Activated naive CD8-positive, alpha-beta T cell treated with anti-CD3 and anti-CD28 coated beads, Interleukin-2, amount 50 U/mL, for 24 hours (primary cell): Measurements from ENCODE around the gene GAL3ST3.
"Not testable (repeated sequence)": the region's sequence is repeated elsewhere in the genome, so short reads cannot be mapped to it uniquely, and the experiment has no call there.

Experiments used
- ATAC-seq: fragments of 150-1000 bp; cut with Tn5 transposase; one replicate; pipeline ENCODE4 v1.10.0; 2021
- DNase-seq: peaks from one replicate; pipeline ENCODE4 v3.0.0; 2021
- H3K27ac Mint-ChIP-seq: one replicate; pipeline ENCODE4 v1.8.0; 2021; ENCODE audit warnings: mild to moderate bottlenecking, mixed read lengths
- H3K27me3 Mint-ChIP-seq: one replicate; pipeline ENCODE4 v1.8.0; 2021; ENCODE audit warnings: mixed read lengths
- H3K36me3 Mint-ChIP-seq: one replicate; pipeline ENCODE4 v1.8.0; 2021; ENCODE audit warnings: low read depth, mixed read lengths
- H3K4me1 Mint-ChIP-seq: one replicate; pipeline ENCODE4 v1.8.0; 2021; ENCODE audit warnings: mixed read lengths
- H3K4me3 Mint-ChIP-seq: one replicate; pipeline ENCODE4 v1.8.0; 2021; ENCODE audit warnings: mild to moderate bottlenecking, moderate library complexity, mixed read lengths
- H3K9me3 Mint-ChIP-seq: one replicate; pipeline ENCODE4 v1.8.0; 2021; ENCODE audit warnings: mixed read lengths

The GAL3ST3 gene

DNA sequence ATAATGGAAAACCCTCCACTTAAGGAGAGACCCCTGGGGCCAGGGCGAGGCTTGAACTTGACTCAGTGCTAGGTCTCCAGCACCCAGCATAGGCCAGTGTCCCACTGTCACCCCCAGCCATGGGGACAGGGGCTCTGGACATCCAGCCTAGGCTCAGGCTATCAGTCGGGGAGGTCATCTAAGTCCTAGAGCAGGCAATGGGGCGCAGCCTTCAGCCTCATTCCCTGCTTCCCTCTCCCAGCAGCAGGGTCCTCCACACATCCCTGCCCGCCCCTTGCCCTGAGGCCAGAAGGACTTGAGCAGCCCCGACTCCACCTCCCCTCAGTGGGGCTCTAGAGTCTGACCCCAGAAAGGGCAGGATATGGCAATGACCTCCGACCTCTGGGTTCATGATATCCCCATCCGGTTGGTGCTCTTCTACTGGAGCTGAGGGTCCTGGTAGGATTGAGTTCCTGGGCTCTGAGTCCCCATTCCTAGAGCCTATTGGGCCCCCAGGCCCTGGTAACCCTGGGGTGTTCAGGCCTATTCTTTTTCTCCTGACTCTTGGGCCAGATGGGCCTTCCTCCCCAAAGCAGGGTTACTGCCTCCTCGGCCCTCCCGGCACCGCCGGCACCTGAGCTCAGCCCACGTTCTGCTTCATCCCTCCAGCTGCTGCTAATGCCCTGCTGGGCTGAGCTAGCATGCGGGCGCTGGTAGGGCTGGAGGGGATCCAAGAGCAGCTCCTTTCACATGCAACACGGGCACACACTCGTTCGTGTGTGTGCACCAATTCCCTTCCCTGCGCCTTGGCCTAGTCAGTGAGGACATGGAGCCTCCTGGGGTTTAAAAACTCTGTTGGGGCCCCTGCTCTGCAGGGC lies 32.8 kb downstream of the GAL3ST3 start:
- Mint-ChIP-seq H3K27ac (no peak overlapping the region), H3K4me3 (no peak overlapping the region), H3K4me1 (peaks cover 12% of the 10 kb centered on the region), H3K36me3 (no peaks in the 10 kb centered on the region), H3K9me3 (no peaks in the 10 kb centered on the region), H3K27me3 (peaks cover 8% of the 10 kb centered on the region)
- no peak for DNase-seq
- no peak for ATAC-seq

DNA sequence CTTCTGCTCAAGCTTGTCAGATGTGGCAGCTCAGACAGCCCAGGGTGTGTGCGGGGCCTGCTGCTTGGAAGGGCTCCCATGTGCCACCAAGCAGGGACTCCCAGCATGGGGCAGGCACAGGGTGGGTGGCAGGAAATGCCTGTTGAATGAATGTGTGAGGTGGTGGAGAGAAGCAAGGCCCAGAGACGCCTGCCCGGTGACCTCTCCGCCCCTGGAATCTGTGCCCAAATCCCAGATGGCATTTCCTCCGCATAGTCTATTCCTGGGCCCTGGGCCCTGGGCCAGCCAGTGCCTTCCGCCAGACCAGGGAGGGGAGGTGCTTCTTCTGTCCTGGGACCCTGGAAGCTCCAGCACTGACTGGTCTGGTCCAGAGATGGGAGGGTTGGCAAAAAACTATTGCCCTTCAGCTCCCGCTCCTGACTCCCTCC lies 33.5 kb downstream of the GAL3ST3 start:
- H3K9me3 Mint-ChIP-seq, result no peaks in the 10 kb centered on the region
- ATAC-seq (no peak), DNase-seq (no peak)
- H3K4me3 Mint-ChIP-seq, result no peak overlapping the region
- H3K4me1 Mint-ChIP-seq, result peaks cover 9% of the 10 kb centered on the region
- no peak overlapping the region for H3K27ac Mint-ChIP-seq
- H3K36me3 Mint-ChIP-seq, result no peaks in the 10 kb centered on the region
- H3K27me3 Mint-ChIP-seq, result peaks cover 8% of the 10 kb centered on the region

DNA sequence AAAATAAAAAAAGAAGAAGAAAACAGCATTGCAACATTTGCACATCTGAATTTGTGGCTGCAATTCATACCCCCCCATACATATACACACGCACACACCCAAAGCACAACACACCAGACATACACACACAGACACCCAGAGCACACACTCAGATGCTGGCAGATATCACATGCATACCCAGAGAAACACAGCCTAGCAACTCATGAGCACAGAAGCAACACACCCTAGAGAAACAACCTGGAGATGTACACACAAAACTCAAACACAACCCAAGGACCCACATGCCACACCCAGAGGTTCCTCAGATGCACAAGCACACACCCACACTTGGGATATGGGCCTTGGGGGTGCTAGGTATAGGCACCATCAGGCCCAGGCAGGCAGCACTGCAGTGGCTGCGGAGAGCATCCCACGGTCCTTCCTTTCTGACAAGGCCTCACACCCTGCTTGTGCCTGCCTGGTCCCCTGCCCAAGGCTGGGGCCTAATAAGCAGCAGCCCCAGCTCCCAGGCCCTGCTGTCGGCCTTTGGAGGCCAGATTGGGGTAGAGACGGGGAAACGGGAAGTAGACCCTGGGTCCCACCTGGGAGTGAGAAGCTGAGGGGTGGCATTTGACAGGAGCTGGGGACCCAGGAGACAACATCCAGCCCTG lies 34.0 kb downstream of the GAL3ST3 start:
- Mint-ChIP-seq H3K27me3 (peaks cover 12% of the 10 kb centered on the region), H3K36me3 (no peaks in the 10 kb centered on the region), H3K4me1 (peaks cover 9% of the 10 kb centered on the region), H3K9me3 (no peaks in the 10 kb centered on the region), H3K27ac (no peak overlapping the region), H3K4me3 (no peak overlapping the region)
- DNase-seq, result no peak
- no peak for ATAC-seq

DNA sequence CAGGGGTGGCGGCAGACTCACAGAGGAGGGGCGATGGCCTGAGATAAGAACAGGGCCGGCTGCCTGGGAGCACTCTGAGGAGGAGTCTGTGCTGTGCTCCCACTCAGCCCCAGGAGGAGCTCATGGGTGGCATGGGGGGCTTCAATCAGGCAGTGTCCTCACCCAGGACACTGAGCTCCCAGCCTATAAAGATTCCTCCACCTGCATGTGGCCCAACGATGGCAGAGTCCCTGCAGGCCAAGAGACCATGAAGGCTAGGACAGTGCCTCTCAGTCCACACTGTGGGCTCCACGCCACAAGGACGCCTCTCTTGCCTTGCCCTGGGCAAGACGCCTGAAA lies 35.2 kb downstream of the GAL3ST3 start:
- peaks cover 9% of the 10 kb centered on the region for H3K4me1 Mint-ChIP-seq
- DNase-seq (no peak), ATAC-seq (no peak)
- H3K9me3 Mint-ChIP-seq, result no peaks in the 10 kb centered on the region
- H3K4me3 Mint-ChIP-seq, result no peak overlapping the region
- H3K36me3 Mint-ChIP-seq, result no peaks in the 10 kb centered on the region
- peaks cover 12% of the 10 kb centered on the region for H3K27me3 Mint-ChIP-seq
- no peak overlapping the region for H3K27ac Mint-ChIP-seq

DNA sequence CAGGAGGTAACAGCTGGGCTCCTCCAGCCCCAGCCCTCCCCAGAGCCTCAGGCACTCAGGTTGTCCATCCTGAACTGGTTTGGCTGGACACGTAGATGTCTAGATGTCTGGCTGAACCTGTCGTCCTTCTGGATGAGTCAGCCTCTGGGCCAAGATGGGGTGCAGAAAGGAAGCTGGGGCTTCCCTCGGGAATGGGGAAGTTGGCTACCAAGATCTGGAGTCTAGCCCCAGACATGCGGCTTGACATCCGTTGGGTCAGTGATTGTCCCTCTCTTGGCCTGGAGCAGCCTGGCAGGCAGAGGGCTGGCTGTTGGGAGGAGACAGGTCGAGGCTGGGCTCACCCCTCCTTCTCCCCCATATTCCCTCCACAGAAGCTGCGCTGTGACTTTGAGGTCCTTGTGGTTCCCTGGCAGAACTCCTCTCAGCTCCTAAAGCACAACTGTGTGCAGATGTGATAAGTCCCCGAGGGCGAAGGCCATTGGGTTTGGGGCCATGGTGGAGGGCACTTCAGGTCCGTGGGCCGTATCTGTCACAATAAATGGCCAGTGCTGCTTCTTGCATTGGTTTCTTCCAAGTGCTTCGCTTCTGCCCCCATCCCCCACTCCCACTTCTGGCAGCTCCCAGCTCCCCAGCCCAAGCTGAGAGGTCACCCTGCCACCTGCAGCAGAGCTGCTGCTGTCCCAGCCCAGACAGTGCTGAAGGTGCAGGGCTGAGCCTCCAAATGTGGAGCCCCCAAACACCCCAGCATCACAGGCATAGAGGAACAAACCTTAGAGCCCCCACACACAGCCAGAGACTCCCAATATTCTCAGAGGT lies 35.8 kb downstream of the GAL3ST3 start:
- DNase-seq, result no peak
- no peak for ATAC-seq
- no peak overlapping the region for H3K4me3 Mint-ChIP-seq
- no peak overlapping the region for H3K27ac Mint-ChIP-seq
- peaks cover 6% of the 10 kb centered on the region for H3K4me1 Mint-ChIP-seq
- H3K27me3 Mint-ChIP-seq, result peaks cover 12% of the 10 kb centered on the region
- H3K9me3 Mint-ChIP-seq, result no peaks in the 10 kb centered on the region
- H3K36me3 Mint-ChIP-seq, result no peaks in the 10 kb centered on the region

DNA sequence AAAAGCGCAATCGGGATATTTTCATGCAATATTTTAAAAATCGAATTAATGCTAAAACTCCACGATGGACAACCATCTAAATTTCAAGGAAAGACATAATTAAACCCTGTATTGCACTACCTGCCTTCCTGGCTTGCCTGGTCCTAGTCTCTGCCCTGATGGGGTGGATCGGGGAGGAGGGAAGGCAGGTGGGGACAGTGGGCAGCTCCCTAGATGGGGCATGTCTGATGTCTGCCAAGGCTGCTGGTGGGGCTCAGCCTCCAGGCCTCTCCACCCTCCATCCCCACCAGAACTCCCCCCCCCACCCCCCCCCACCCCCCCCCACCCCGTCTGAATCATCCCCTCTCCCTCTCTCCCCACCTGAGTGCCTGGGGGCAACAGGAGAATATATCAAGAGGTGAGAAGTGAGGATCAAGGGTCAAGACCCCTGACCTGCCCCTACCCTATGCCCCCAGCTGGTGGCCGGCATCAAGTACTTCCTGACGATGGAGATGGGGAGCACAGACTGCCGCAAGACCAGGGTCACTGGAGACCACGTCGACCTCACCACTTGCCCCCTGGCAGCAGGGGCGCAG lies 36.5 kb downstream of the GAL3ST3 start:
- Mint-ChIP-seq H3K27me3 (peaks cover 12% of the 10 kb centered on the region), H3K36me3 (no peaks in the 10 kb centered on the region), H3K9me3 (no peaks in the 10 kb centered on the region), H3K27ac (no peak overlapping the region), H3K4me1 (peaks cover 3% of the 10 kb centered on the region), H3K4me3 (no peak overlapping the region)
- no peak for ATAC-seq
- DNase-seq, result no peak

DNA sequence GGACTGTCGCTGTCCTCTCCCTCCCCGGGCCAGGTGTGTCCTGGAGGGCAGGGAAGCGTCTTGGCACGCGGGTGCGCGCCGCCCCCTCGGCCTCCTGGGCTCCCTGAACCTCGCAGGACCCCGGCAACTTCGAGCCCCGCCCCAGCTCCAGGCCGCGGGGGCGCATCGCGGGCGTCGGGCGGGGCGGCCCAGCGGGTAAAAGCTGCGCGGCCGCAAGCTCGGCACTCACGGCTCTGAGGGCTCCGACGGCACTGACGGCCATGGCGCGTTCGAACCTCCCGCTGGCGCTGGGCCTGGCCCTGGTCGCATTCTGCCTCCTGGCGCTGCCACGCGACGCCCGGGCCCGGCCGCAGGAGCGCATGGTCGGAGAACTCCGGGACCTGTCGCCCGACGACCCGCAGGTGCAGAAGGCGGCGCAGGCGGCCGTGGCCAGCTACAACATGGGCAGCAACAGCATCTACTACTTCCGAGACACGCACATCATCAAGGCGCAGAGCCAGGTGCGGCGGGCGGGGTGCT lies 37.1 kb downstream of the GAL3ST3 start, which contains the start of gene CST6:
Gene CST6 (plus strand): TSS at position 224 of the 519 bp plus-strand sequence. CDS start 37 bp downstream, at position 261.
- Mint-ChIP-seq H3K36me3 (no peaks in the 10 kb centered on the region), H3K9me3 (no peaks in the 10 kb centered on the region), H3K4me3 (no peak within 1 kb of the TSS), H3K27ac (no peak within 1 kb of the TSS), H3K4me1 (no peaks in the 10 kb centered on the region), H3K27me3 (peaks cover 12% of the 10 kb centered on the region)
- ATAC-seq, result no peak
- no peak for DNase-seq

DNA sequence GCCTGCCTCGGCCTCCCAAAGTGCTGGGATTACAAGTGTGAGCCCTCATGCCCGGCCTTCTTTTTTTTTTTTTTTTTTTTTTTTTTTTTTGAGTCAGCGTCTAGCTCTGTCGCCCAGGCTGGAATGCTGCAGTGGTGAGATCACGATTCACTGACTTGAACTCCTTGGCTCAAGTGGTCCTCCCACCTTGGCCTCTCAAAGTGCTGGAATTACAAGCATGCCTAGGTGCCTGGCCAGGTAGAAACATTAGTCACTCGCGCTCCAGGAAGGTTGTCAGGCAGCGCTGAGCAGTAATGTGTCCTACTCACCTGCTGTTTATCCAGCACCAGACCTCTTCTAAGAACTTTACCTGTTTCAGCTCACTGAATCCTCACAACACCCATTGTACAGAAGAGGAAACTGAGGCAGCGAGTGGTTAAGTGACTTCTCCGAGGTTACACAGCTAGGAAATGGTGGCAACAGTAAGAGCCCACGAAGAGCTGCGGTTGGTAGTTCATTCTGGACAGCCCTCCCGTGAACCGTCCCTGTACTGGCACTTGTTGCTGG lies 37.6 kb downstream of the GAL3ST3 start:
- Mint-ChIP-seq H3K9me3 (no peaks in the 10 kb centered on the region), H3K27ac (no peak overlapping the region), H3K27me3 (peaks cover 12% of the 10 kb centered on the region), H3K4me3 (no peak overlapping the region), H3K36me3 (no peaks in the 10 kb centered on the region), H3K4me1 (no peaks in the 10 kb centered on the region)
- DNase-seq (no peak), ATAC-seq (no peak)

DNA sequence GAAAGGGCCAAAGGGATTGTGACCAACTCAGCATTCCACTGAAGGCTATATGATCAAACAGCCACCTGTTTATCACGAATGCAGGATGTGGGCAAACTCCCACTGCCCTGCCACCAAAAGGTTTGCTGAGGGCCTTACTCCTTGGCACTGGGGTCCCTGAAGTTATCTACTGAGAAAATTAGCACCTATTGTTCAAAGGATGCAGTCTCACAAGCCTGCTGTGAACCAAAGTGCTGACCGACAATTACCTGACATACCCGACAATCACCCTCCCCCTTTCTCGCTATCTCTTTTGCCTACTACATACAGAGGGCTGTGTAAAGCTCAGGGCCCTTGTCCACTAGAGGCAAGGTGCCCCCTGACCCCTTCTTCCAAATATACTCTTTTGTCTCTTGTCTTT lies 38.9 kb downstream of the GAL3ST3 start:
- not testable (repeated sequence) for ATAC-seq, H3K36me3 Mint-ChIP-seq, H3K4me1 Mint-ChIP-seq, H3K27ac Mint-ChIP-seq, H3K4me3 Mint-ChIP-seq, DNase-seq, H3K9me3 Mint-ChIP-seq
- H3K27me3 Mint-ChIP-seq, result peaks cover 12% of the 10 kb centered on the region

DNA sequence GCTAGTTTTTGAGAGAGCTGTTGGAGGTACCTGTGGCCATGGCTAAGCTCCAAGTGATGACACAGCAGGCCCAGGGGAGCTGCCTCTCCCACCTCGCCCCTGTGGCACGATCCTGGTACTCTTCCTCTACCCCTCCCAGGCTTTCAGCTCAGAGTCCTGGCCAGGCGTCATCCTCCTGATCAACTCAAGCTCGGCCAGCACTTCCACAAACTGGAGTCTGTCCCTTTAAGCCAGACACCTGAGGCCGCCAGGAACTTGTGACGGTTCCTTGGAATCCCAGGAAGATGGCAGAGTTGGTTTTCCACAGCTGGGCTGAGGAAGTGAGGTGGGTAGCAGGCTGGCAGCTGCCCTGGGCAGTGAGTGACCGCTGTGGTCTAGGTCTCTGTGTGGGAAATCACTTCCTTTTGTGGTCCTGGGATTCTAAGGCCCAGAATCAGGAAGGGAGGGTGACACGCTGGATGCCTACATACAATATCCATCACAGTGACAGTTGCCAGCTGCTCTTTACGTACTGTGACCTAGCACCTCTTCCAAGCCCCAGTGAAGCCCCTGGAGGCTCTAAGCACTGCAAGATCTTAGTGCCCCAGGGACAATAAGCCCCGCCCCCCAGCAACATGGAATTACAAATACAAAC lies 40.4 kb downstream of the GAL3ST3 start:
- H3K27ac Mint-ChIP-seq, result no peak overlapping the region
- H3K4me1 Mint-ChIP-seq, result peaks cover 13% of the 10 kb centered on the region
- ATAC-seq (no peak), DNase-seq (no peak)
- H3K27me3 Mint-ChIP-seq, result peaks cover 10% of the 10 kb centered on the region
- peaks cover 10% of the 10 kb centered on the region for H3K36me3 Mint-ChIP-seq
- H3K4me3 Mint-ChIP-seq, result no peak overlapping the region
- H3K9me3 Mint-ChIP-seq, result no peaks in the 10 kb centered on the region

DNA sequence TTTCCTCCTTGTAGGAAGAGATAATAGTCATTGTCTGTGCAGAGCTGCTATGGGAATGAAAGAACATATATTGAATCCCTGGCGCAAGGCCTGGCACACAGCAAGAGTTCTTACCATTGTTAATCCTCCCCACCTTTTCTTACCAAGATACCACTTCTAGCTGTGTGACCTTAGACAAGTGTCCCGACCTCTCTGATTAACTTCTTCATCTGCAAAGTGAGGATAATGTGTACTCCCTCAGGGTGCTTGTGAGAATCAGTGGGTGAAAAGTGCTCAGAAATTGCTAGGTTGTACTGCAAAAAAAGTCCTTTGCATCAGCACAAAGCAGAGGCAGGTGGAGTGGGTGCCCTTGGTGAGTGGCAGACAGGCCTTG lies 40.9 kb downstream of the GAL3ST3 start:
- no peak for DNase-seq
- Mint-ChIP-seq H3K4me3 (no peak overlapping the region), H3K27me3 (peaks cover 9% of the 10 kb centered on the region), H3K27ac (no peak overlapping the region), H3K36me3 (peaks cover 13% of the 10 kb centered on the region), H3K4me1 (peaks cover 18% of the 10 kb centered on the region), H3K9me3 (no peaks in the 10 kb centered on the region)
- no peak for ATAC-seq

DNA sequence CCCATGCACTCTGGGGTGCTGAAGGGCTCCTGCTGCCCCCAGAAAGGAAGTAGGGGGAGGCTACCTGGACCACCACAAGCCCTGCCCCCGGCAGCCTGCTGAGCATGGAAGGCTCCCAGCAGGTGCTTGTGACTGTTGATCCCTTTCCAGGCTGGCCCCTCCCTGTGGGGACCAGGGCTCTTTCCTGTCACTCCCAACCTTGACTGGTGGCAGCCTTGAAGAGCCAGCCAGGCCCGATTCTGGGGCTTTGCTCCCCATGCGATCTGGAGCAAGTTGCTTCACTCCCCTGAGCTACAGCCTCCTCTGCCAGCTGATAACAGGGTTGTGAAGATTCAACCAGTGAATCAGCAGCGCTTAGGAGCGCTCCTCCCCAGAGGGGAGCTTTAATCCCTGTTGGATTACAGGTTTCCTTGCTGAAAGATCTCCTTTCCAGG lies 41.7 kb downstream of the GAL3ST3 start:
- Mint-ChIP-seq H3K9me3 (no peaks in the 10 kb centered on the region), H3K27ac (no peak overlapping the region), H3K4me3 (no peak overlapping the region), H3K36me3 (peaks cover 13% of the 10 kb centered on the region), H3K27me3 (peaks cover 4% of the 10 kb centered on the region), H3K4me1 (peaks cover 24% of the 10 kb centered on the region)
- ATAC-seq, result no peak
- DNase-seq, result no peak

DNA sequence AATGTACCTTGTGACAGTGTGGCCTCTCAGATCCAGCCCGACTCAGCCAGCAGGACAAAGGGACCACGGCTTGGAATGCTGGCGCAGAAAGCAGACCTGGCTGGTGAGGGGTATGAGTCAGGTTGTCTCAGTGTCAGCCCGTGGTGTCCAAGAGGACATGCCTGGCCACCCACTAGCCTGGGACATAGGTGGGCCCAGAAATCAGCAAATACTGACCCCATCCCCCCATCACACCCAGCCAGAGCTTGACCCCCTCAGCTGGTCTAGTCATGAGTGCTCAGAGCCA lies 42.1 kb downstream of the GAL3ST3 start:
- peaks cover 28% of the 10 kb centered on the region for H3K4me1 Mint-ChIP-seq
- H3K9me3 Mint-ChIP-seq, result no peaks in the 10 kb centered on the region
- ATAC-seq, result no peak
- peaks cover 4% of the 10 kb centered on the region for H3K27me3 Mint-ChIP-seq
- H3K27ac Mint-ChIP-seq, result no peak overlapping the region
- no peak for DNase-seq
- no peak overlapping the region for H3K4me3 Mint-ChIP-seq
- peaks cover 15% of the 10 kb centered on the region for H3K36me3 Mint-ChIP-seq
